ENCODE results near the gene VPS50.

GRCh38 chr7:93361853-93362252 is 129.7 kb downstream of the VPS50 start:
- TF ChIP-seq POLR2AphosphoS5 (IDR thresholded peaks at IDR 0.05; ENCODE audit: low read depth, low read length) (no peak), POLR2A (IDR thresholded peaks at IDR 0.05; ENCODE audit: low read depth, low read length) (no peak), TAF1 (IDR thresholded peaks at IDR 0.05; ENCODE audit: low read depth, low read length) (no peak), SPI1 (IDR thresholded peaks at IDR 0.05; ENCODE audit: low read depth, low read length) (no peak)
